ENCODE data around the gene PIGU.
"Not testable (repeated sequence)": the region's sequence is repeated elsewhere in the genome, so short reads cannot be mapped to it uniquely, and the experiment has no call there.

The PIGU gene

GRCh38 chr20:34715384-34715783 lies 38.5 kb upstream of the PIGU start:
- TF ChIP-seq CTCF (IDR thresholded peaks at IDR 0.05; ENCODE audit: low read depth, low read length, missing control alignments) = no peak
- DNase-seq (ENCODE audit: extremely low read depth, low read depth) = no peak
- H3K4me3 ChIP-seq (replicated peaks; ENCODE audit: low read depth, low read length) = no peak overlapping the region

GRCh38 chr20:34713944-34714515 lies 37.1 kb upstream of the PIGU start:
- H3K4me3 ChIP-seq (replicated peaks; ENCODE audit: low read depth, low read length); DNase-seq (ENCODE audit: extremely low read depth, low read depth): not testable (repeated sequence)

GRCh38 chr20:34713194-34713943 lies 36.5 kb upstream of the PIGU start:
- DNase-seq (ENCODE audit: extremely low read depth, low read depth) = peak; percentile 89

GRCh38 chr20:34712525-34713192 lies 35.8 kb upstream of the PIGU start:
- no peak for TF ChIP-seq CTCF (IDR thresholded peaks at IDR 0.05; ENCODE audit: low read depth, low read length, missing control alignments)
- H3K4me3 ChIP-seq (replicated peaks; ENCODE audit: low read depth, low read length) = no peak overlapping the region

More at GRCh38 chr20:34713194-34713943, 36.5 kb upstream of the PIGU start:
- TF ChIP-seq CTCF (IDR thresholded peaks at IDR 0.05; ENCODE audit: low read depth, low read length, missing control alignments) = no peak
- no peak overlapping the region for H3K4me3 ChIP-seq (replicated peaks; ENCODE audit: low read depth, low read length)

GRCh38 chr20:34711813-34712430 lies 35.0 kb upstream of the PIGU start:
- TF ChIP-seq CTCF (IDR thresholded peaks at IDR 0.05; ENCODE audit: low read depth, low read length, missing control alignments) = no peak
- DNase-seq (ENCODE audit: extremely low read depth, low read depth) = no peak
- no peak overlapping the region for H3K4me3 ChIP-seq (replicated peaks; ENCODE audit: low read depth, low read length)

More at GRCh38 chr20:34712525-34713192, 35.8 kb upstream of the PIGU start:
- DNase-seq (ENCODE audit: extremely low read depth, low read depth) = no peak

- DNase-seq (ENCODE audit: extremely low read depth, low read depth) = no peak
- TF ChIP-seq CTCF (IDR thresholded peaks at IDR 0.05; ENCODE audit: low read depth, low read length, missing control alignments) = no peak
- H3K4me3 ChIP-seq (replicated peaks; ENCODE audit: low read depth, low read length) = no peak overlapping the region
Observed at GRCh38 chr20:34710861-34711574, 34.1 kb upstream of the PIGU start.
